Stimulated activated CD8-positive, alpha-beta memory T cell treated with anti-CD3 and anti-CD28 coated beads, Interleukin-2, amount 100 ng/mL, for 1 hour (primary cell): ENCODE data around the gene IQSEC2.
A peak's percentile ranks its signal among the peaks of the same experiment; 100 is the strongest.

ENCODE experiments used
- DNase-seq, 2 donors: peaks; one replicate each; pipeline ENCODE4 v3.0.0-alpha.2; 2020; ENCODE audit warnings: low read depth in 2 of 2

The IQSEC2 gene

GRCh38 chrX:53244610-53245009 is 36.8 kb downstream of the IQSEC2 start:
- DNase-seq = no peak

- no peak for DNase-seq
Measured at GRCh38 chrX:53242310-53242709, 39.1 kb downstream of the IQSEC2 start.

- no peak for DNase-seq
Measured at GRCh38 chrX:53241558-53241957, 39.8 kb downstream of the IQSEC2 start.

- DNase-seq = peak in 1 of 2 donors; percentile 31
Measured at GRCh38 chrX:53239474-53239873, 41.9 kb downstream of the IQSEC2 start.

GRCh38 chrX:53237056-53237455 is 44.3 kb downstream of the IQSEC2 start:
- no peak for DNase-seq

- no peak for DNase-seq
Measured at GRCh38 chrX:53236025-53236679, 45.2 kb downstream of the IQSEC2 start.

GRCh38 chrX:53235566-53235965 is 45.8 kb downstream of the IQSEC2 start:
- no peak for DNase-seq

GRCh38 chrX:53234484-53234883 is 46.9 kb downstream of the IQSEC2 start:
- DNase-seq = no peak

GRCh38 chrX:53233536-53233935 is 47.8 kb downstream of the IQSEC2 start:
- no peak for DNase-seq

- DNase-seq = no peak
Measured at GRCh38 chrX:53230116-53230515, 51.3 kb downstream of the IQSEC2 start.

GRCh38 chrX:53227224-53227765 is 54.1 kb downstream of the IQSEC2 start:
- no peak for DNase-seq

- peak; percentile 71 to 82 for DNase-seq
Measured at GRCh38 chrX:53224860-53225797, 56.3 kb downstream of the IQSEC2 start, which contains the start of gene KDM5C. Gene KDM5C (minus strand): TSS chrX:53225207. CDS start chrX:53224889, 318 bp downstream.

GRCh38 chrX:53223955-53224859 is 57.2 kb downstream of the IQSEC2 start:
- peak in 1 of 2 donors; percentile 1 for DNase-seq

GRCh38 chrX:53223068-53223693 is 58.2 kb downstream of the IQSEC2 start:
- DNase-seq = no peak
